HEK293 (cell line): ENCODE data around the gene SS18L1.

Experiments used
- CTCF ChIP-seq: fragments of 450-650 bp; formaldehyde crosslinking; IDR thresholded peaks from 2 replicates; pipeline ENCODE4 v1.5.1; 2016; ENCODE audit warnings: missing biosample characterization, missing genetic modification characterization
- PRDM4 ChIP-seq: fragments of 450-650 bp; formaldehyde crosslinking; IDR thresholded peaks from 2 replicates; pipeline ENCODE4 v1.5.1; 2017; ENCODE audit warnings: missing biosample characterization, missing genetic modification characterization
- SP2 ChIP-seq: fragments of 450-650 bp; formaldehyde crosslinking; IDR thresholded peaks from 2 replicates; pipeline ENCODE4 v1.5.1; 2016; ENCODE audit warnings: missing biosample characterization, missing genetic modification characterization
- ZBTB20 ChIP-seq: fragments of 450-650 bp; formaldehyde crosslinking; IDR thresholded peaks from 2 replicates; pipeline ENCODE4 v1.5.1; 2016; ENCODE audit warnings: missing biosample characterization, missing genetic modification characterization
- ZBTB49 ChIP-seq: fragments of 450-650 bp; formaldehyde crosslinking; IDR thresholded peaks from 2 replicates; pipeline ENCODE4 v1.5.1; 2016; ENCODE audit warnings: missing biosample characterization, missing genetic modification characterization, low read depth
- ZNF174 ChIP-seq: fragments of 450-650 bp; formaldehyde crosslinking; IDR thresholded peaks from 2 replicates; pipeline ENCODE4 v1.5.0; 2017; ENCODE audit warnings: missing biosample characterization, mild to moderate bottlenecking, missing genetic modification characterization
- ZNF324 ChIP-seq: fragments of 450-650 bp; formaldehyde crosslinking; IDR thresholded peaks from 2 replicates; pipeline ENCODE4 v1.5.1; 2016; ENCODE audit warnings: missing biosample characterization, missing genetic modification characterization
- ZNF518A ChIP-seq: fragments of 450-650 bp; formaldehyde crosslinking; conservative IDR thresholded peaks from 2 replicates; pipeline ENCODE4 v1.5.1; 2016; ENCODE audit warnings: low read depth, missing biosample characterization, missing genetic modification characterization
- ZNF658 ChIP-seq: fragments of 450-650 bp; formaldehyde crosslinking; IDR thresholded peaks from 2 replicates; pipeline ENCODE4; 2016; ENCODE audit warnings: missing biosample characterization, missing genetic modification characterization
- TF ChIP-seq, protein P1 (sequence below): fragments of 450-650 bp; formaldehyde crosslinking; IDR thresholded peaks from 2 replicates; pipeline ENCODE4 v1.5.1; 2016; ENCODE audit warnings: missing biosample characterization, missing genetic modification characterization

GRCh38 chr20:62111148-62111547 lies 32.4 kb upstream of the SS18L1 start:
- TF ChIP-seq CTCF (tag by site-specific recombination) (no peak), ZBTB49 (no peak), SP2 (tag by site-specific recombination) (no peak), ZNF174 (tag by site-specific recombination) (no peak), ZNF518A (tag by site-specific recombination) (no peak), ZBTB20 (tag by site-specific recombination) (no peak), PRDM4 (tag by site-specific recombination) (no peak), ZNF324 (tag by site-specific recombination) (no peak), ZNF658 (tag by site-specific recombination) (no peak)
- TF ChIP-seq, protein P1, sequence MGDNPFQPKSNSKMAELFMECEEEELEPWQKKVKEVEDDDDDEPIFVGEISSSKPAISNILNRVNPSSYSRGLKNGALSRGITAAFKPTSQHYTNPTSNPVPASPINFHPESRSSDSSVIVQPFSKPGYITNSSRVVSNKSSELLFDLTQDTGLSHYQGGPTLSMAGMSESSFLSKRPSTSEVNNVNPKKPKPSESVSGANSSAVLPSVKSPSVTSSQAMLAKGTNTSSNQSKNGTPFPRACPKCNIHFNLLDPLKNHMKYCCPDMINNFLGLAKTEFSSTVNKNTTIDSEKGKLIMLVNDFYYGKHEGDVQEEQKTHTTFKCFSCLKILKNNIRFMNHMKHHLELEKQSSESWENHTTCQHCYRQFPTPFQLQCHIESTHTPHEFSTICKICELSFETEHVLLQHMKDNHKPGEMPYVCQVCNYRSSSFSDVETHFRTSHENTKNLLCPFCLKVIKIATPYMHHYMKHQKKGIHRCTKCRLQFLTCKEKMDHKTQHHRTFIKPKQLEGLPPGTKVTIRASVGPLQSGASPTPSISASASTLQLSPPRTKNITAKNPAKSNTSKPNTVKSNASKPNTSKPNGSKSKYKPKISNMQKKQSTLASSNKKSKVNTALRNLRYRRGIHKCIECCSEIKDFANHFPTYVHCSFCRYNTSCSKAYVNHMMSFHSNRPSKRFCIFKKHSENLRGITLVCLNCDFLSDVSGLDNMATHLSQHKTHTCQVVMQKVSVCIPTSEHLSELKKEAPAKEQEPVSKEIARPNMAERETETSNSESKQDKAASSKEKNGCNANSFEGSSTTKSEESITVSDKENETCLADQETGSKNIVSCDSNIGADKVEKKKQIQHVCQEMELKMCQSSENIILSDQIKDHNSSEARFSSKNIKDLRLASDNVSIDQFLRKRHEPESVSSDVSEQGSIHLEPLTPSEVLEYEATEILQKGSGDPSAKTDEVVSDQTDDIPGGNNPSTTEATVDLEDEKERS = no peak
